Kidney (tissue), 14 donors: ENCODE measurements around the gene COL10A1. TPM values are rescaled to one million over a fixed set of nuclear protein-coding genes. Genes with fewer than 3 reads are reported as not detected.

ENCODE experiments used
- DNase-seq, 5 donors: peaks; one replicate each; pipeline ENCODE4 v3.0.0-alpha.2; 2013 to 2020
- FAIRE-seq: peaks from 2 replicates; lab custom pipeline; 2012; peaks lifted over from hg19 to GRCh38; lab: Jason Lieb, UNC
- H3K27ac ChIP-seq, 2 donors: one replicate each; pipeline ENCODE4 v1.7.0; 2013; ENCODE audit warnings: low read depth in 2 of 2, low read length in 2 of 2, inconsistent platforms in 1 of 2
- H3K27me3 ChIP-seq: one replicate; pipeline ENCODE4 v1.7.1; 2013; ENCODE audit warnings: low read length, inconsistent platforms; ENCODE audit not compliant: control insufficient read depth, insufficient read depth
- H3K36me3 ChIP-seq, 3 donors: one replicate each; pipeline versions ENCODE4 v1.7.0 to v1.7.1; 2013; ENCODE audit warnings: low read length in 3 of 3, control low read depth in 1 of 3, inconsistent platforms in 1 of 3; ENCODE audit not compliant: insufficient read depth in 3 of 3, control insufficient read depth in 2 of 3
- H3K4me1 ChIP-seq, 3 donors: one replicate each; pipeline versions ENCODE4 v1.7.0 to v1.7.1; 2013; ENCODE audit warnings: low read length in 3 of 3, inconsistent platforms in 1 of 3, low read depth in 1 of 3; ENCODE audit not compliant: control insufficient read depth in 2 of 3, insufficient read depth in 2 of 3
- H3K4me3 ChIP-seq, 3 donors: one replicate each; pipeline versions ENCODE4 v1.7.0 to v1.8.1; 2013; ENCODE audit warnings: low read length in 3 of 3, control low read depth in 1 of 3, inconsistent platforms in 1 of 3
- H3K9ac ChIP-seq, 3 donors: one replicate each; pipeline versions ENCODE4 v1.7.0 to v1.7.1; 2013; ENCODE audit warnings: low read length in 3 of 3, control low read depth in 1 of 3, inconsistent platforms in 1 of 3
- H3K9me3 ChIP-seq, 3 donors: one replicate each; pipeline versions ENCODE4 v1.7.0 to v1.7.1; 2013; ENCODE audit warnings: low read length in 3 of 3, control low read depth in 1 of 3, inconsistent platforms in 1 of 3; ENCODE audit not compliant: control insufficient read depth in 2 of 3, insufficient read depth in 1 of 3
- intact Hi-C: fragments of 100-400 bp; cut with DNase I; formaldehyde crosslinking; loops from one replicate; pipeline ENCODE4 v1.11.1; 2022
- polyA plus RNA-seq: library from polyadenylated mRNA; stranded (reverse); fragments of 350-450 nt; fragmentation: Illumina TruSeq; extraction: RNeasy Lipid Tissue Mini Kit (QIAGEN cat#74804); gene quantifications from one replicate; pipeline ENCODE4 v1.2.3, GENCODE V29; 2014; ENCODE audit warnings: low read depth, low replicate concordance; ENCODE audit not compliant: insufficient read depth
- total RNA-seq: library from RNA; stranded (reverse); fragmentation: NEBNext Ultra II Directional; extraction: Animal tissue kit (Norgen Biotek cat#: 25700); gene quantifications from one replicate; pipeline ENCODE4 v1.2.1, GENCODE V29; 2021
- TF ChIP-seq, protein P1 (sequence below): IDR thresholded peaks from 3 replicates; pipeline ENCODE4 v1.5.1; 2012; ENCODE audit warnings: mild to moderate bottlenecking, moderate library complexity, borderline replicate concordance; ENCODE audit not compliant: insufficient read depth; ENCODE audit errors: extremely low read depth
- donor health status: control.
- donor health status: control.
- donor health status: control.
- donor health status: control.
- donor health status: control.
- donor health status: DM: yes; HTN: yes; CAD: no.
- donor health status: Normal renal cell carcinoma (clear cell type).

COL10A1 gene
- total and polyA plus RNA-seq, 2 donors from 2014 or later = 0.50 TPM; not detected in 1

DNA sequence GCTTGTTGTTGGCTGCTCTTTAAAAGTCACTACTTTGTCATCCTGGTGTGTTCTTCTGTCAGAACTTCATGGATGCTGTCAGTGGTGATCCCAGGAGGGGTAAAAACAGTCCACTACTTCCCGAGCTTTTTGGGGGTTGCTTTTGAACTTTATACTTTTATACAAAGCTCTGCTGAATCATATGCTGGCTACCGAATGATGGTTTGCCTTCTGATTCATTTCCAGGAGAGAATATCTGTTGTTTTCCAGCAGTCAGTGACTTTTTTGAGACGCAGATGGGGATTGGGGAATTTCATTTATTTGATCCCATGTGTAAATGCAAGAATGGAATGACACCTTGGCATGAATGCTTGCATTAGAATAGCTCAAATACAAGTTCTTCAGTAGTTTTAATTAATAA is 32.7 kb upstream of the COL10A1 start:
- FAIRE-seq (no peak), DNase-seq (no peak)
- TF ChIP-seq, protein P1, sequence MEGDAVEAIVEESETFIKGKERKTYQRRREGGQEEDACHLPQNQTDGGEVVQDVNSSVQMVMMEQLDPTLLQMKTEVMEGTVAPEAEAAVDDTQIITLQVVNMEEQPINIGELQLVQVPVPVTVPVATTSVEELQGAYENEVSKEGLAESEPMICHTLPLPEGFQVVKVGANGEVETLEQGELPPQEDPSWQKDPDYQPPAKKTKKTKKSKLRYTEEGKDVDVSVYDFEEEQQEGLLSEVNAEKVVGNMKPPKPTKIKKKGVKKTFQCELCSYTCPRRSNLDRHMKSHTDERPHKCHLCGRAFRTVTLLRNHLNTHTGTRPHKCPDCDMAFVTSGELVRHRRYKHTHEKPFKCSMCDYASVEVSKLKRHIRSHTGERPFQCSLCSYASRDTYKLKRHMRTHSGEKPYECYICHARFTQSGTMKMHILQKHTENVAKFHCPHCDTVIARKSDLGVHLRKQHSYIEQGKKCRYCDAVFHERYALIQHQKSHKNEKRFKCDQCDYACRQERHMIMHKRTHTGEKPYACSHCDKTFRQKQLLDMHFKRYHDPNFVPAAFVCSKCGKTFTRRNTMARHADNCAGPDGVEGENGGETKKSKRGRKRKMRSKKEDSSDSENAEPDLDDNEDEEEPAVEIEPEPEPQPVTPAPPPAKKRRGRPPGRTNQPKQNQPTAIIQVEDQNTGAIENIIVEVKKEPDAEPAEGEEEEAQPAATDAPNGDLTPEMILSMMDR = no peak
- H3K27me3 ChIP-seq = no peaks in the 10 kb centered on the region
- H3K9ac ChIP-seq = no peak overlapping the region
- intact Hi-C loops = no loop called here
- H3K9me3 ChIP-seq = no peaks in the 10 kb centered on the region
- no peaks in the 10 kb centered on the region for H3K4me1 ChIP-seq
- H3K36me3 ChIP-seq = no peaks in the 10 kb centered on the region
- no peak overlapping the region for H3K27ac ChIP-seq
- no peak overlapping the region for H3K4me3 ChIP-seq

DNA sequence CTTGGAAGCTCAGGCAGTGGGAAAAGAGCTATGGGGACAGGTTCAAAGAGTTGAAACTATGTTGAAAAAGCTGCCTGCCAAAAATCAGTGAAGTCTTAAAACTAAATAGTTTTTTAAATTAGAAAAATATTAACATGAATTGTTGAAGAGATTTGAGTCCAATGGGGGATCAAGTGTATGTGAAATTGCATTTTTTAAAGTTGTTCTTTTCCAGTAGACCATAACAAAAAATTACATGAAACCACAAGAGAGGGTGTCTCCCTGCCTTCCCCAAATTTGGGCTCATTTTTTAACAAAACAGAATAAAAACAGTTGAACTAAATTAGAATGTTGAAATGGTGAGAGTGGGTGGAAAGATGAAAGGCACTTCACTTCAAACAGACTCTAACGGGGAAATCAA is 31.5 kb upstream of the COL10A1 start:
- Histone ChIP-seq H3K36me3 (no peaks in the 10 kb centered on the region), H3K4me1 (no peaks in the 10 kb centered on the region), H3K4me3 (no peak overlapping the region), H3K9me3 (no peaks in the 10 kb centered on the region), H3K27ac (no peak overlapping the region), H3K27me3 (no peaks in the 10 kb centered on the region), H3K9ac (no peak overlapping the region)
- intact Hi-C loops = no loop called here
- no peak for DNase-seq
- TF ChIP-seq, protein P1 = no peak
- no peak for FAIRE-seq

GRCh38 chr6:116156405-116157326 is 30.7 kb upstream of the COL10A1 start:
- Histone ChIP-seq H3K9ac (no peak overlapping the region), H3K4me3 (no peak overlapping the region), H3K36me3 (no peaks in the 10 kb centered on the region), H3K27me3 (no peaks in the 10 kb centered on the region), H3K4me1 (no peaks in the 10 kb centered on the region), H3K9me3 (no peaks in the 10 kb centered on the region), H3K27ac (no peak overlapping the region)
- intact Hi-C loops = no loop called here
- TF ChIP-seq, protein P1 = no peak
- DNase-seq = no peak
- FAIRE-seq = no peak
